ENCODE data around the gene CCDC85C.

DNA sequence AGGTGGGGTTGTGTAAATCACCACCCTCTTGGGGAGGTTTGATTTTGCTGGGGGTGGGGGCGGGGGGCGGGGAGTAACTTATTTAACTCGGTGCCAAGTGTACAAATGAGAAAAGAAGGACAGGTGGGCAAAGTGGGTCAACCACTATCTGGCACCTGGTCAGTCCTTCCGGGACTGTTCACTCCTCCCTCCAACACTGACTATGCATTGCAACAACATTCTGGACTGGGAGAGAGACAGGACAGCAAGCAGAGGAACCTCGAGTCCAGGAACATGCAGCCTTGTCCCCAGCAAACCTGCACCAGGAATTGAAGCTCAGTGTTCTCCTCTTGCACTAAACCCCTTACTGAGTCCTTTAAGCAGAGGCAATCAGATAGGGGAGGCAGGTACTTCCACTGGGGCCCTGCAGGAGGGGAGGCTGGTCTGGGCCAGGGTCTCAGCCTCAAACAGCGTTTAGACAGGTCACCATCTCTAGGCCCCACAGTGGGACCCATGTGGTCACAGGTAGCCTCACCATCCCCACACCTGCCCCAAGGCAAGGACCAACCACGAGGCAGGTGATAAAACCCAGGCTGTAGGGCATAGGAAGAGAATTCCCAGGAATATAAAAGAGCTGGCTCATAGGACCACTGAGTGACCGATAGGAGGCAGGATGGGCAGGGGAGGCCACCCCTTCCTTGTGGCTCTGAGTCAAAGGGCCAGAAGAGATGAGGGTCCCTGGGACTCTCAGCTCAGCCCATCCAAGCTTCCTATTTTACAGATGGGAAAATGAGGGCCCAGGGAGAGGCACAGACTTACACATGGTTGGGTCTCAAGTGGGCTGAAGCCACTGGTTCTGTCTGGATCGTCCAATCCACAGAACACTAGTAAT is 9.8 kb downstream of the CCDC85C start:
- TF ChIP-seq ASH2L (IDR thresholded peaks at IDR 0.05; ENCODE audit: borderline replicate concordance, low read depth), result no peak
- no peak for TF ChIP-seq EZH2 (IDR thresholded peaks at IDR 0.05; ENCODE audit: borderline replicate concordance, control insufficient read depth, low read depth, low read length)
- no peak for TF ChIP-seq ZNF274 (IDR thresholded peaks at IDR 0.05; ENCODE audit: insufficient read depth, insufficient read length)
- no peak for TF ChIP-seq CHD1 (IDR thresholded peaks at IDR 0.05; ENCODE audit: low read depth, low read length)
- no peak for TF ChIP-seq EP300 (IDR thresholded peaks at IDR 0.05; ENCODE audit: borderline replicate concordance in 1 of 2, control insufficient read depth in 1 of 2, low read depth in 2 of 2, low read length in 2 of 2)
- no peak for TF ChIP-seq PAX5 (IDR thresholded peaks at IDR 0.05; ENCODE audit: borderline replicate concordance, low read depth, low read length)

Measured in GM12878 (cell line).